NCI-H2029 treated with DMSO at 0.1 percent for 48 hours (cell line): ENCODE results near the gene PPFIA2.
A peak's percentile ranks its signal among the peaks of the same experiment; 100 is the strongest.
"Not testable (repeated sequence)": the region's sequence is repeated elsewhere in the genome, so short reads cannot be mapped to it uniquely, and the experiment has no call there.

Experiments used
- DNase-seq: peaks from one replicate; lab custom pipeline; 2025; lab: John Stamatoyannopoulos, UW

The PPFIA2 gene

GRCh38 chr12:81668475-81668874 is 90.7 kb downstream of the PPFIA2 start:
- no peak for DNase-seq

GRCh38 chr12:81659310-81659709 is 99.8 kb downstream of the PPFIA2 start:
- not testable (repeated sequence) for DNase-seq

- DNase-seq: peak; percentile 34
Measured at GRCh38 chr12:81644503-81644902, 114.6 kb downstream of the PPFIA2 start.

- DNase-seq: no peak
Measured at GRCh38 chr12:81639196-81639595, 120.0 kb downstream of the PPFIA2 start.

GRCh38 chr12:81633127-81633526 is 126.0 kb downstream of the PPFIA2 start:
- no peak for DNase-seq

GRCh38 chr12:81627336-81628189 is 131.6 kb downstream of the PPFIA2 start:
- DNase-seq: peak; percentile 65

- no peak for DNase-seq
Measured at GRCh38 chr12:81626406-81626805, 132.7 kb downstream of the PPFIA2 start.

- peak; percentile 56 for DNase-seq
Measured at GRCh38 chr12:81617915-81618314, 141.2 kb downstream of the PPFIA2 start.

GRCh38 chr12:81615026-81615588 is 144.0 kb downstream of the PPFIA2 start:
- no peak for DNase-seq

- DNase-seq: peak; percentile 46
Measured at GRCh38 chr12:81610955-81611889, 147.9 kb downstream of the PPFIA2 start.

GRCh38 chr12:81597928-81598604 is 161.1 kb downstream of the PPFIA2 start:
- DNase-seq: no peak

- no peak for DNase-seq
Measured at GRCh38 chr12:81596558-81596957, 162.6 kb downstream of the PPFIA2 start.

GRCh38 chr12:81591256-81591655 is 167.9 kb downstream of the PPFIA2 start:
- DNase-seq: no peak

- not testable (repeated sequence) for DNase-seq
Measured at GRCh38 chr12:81590703-81591102, 168.4 kb downstream of the PPFIA2 start.

GRCh38 chr12:81588235-81589008 is 170.7 kb downstream of the PPFIA2 start:
- no peak for DNase-seq

GRCh38 chr12:81585787-81586186 is 173.4 kb downstream of the PPFIA2 start:
- DNase-seq: no peak

- no peak for DNase-seq
Measured at GRCh38 chr12:81573228-81573627, 185.9 kb downstream of the PPFIA2 start.

- DNase-seq: no peak
Measured at GRCh38 chr12:81572411-81572810, 186.7 kb downstream of the PPFIA2 start.

GRCh38 chr12:81570234-81570633 is 188.9 kb downstream of the PPFIA2 start:
- DNase-seq: no peak

- no peak for DNase-seq
Measured at GRCh38 chr12:81564237-81564636, 194.9 kb downstream of the PPFIA2 start.

GRCh38 chr12:81558031-81558430 is 201.1 kb downstream of the PPFIA2 start:
- DNase-seq: no peak
